MM.1S (cell line): ENCODE results near the gene MAGEA9.

Source experiments
- EZH2 ChIP-seq: fragments of 300-600 bp; sonication (generic); optimal IDR thresholded peaks from 2 replicates; pipeline ENCODE3; 2017; ENCODE audit warnings: low read depth, mild to moderate bottlenecking, antibody characterized with exemption, low read length, mixed read lengths
- TF ChIP-seq, protein P1 (sequence below): fragments of 300-600 bp; sonication (generic); IDR thresholded peaks from 2 replicates; pipeline ENCODE4 v1.5.1; 2016; ENCODE audit warnings: antibody characterized with exemption, low read length, mixed read lengths

DNA sequence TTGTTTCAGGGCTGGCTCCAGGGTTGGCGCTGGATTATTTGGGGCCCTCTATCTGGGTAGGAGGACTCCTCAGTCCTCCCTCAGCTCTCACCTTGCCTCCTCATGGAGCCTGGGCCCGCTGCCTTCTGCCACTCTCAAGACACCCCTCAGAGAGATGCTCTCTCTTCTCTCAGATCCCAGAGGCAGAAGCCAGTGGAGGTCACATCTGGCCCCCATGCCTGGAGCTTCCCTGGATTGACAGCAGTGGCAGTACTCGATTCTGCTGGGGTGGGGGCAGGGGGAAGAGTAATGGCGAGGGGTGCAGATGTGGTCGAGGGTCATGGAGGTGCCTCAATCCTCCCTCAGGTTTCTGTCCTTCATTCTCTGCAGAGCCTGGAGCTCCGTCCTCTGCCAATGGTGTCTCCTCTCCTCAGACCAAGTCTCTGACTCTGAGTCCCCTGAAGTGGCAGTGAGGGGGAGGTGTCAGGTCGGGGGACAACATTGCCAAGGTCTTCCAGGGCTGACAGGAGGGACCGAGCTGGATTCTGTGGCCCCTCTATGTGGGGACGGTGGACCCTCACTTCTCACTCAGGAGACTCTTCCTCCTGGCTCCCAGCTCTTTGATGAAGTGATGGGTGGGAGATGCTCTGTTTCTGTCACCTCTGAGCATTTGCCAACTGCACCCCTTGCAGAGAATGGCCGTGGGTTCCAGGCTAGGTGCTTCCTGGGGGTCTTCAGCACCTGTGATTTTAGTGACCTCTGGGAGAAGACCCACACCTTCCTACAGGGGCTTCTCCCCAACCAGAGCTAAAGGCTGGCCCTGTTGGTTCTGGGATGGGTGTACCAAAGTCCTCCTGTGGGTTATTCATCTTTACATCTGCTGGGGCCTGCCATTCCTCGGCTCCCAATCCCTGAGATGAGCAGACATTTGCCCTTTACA lies 18.8 kb upstream of the MAGEA9 start:
- TF ChIP-seq EZH2, result no peak
- TF ChIP-seq, protein P1, sequence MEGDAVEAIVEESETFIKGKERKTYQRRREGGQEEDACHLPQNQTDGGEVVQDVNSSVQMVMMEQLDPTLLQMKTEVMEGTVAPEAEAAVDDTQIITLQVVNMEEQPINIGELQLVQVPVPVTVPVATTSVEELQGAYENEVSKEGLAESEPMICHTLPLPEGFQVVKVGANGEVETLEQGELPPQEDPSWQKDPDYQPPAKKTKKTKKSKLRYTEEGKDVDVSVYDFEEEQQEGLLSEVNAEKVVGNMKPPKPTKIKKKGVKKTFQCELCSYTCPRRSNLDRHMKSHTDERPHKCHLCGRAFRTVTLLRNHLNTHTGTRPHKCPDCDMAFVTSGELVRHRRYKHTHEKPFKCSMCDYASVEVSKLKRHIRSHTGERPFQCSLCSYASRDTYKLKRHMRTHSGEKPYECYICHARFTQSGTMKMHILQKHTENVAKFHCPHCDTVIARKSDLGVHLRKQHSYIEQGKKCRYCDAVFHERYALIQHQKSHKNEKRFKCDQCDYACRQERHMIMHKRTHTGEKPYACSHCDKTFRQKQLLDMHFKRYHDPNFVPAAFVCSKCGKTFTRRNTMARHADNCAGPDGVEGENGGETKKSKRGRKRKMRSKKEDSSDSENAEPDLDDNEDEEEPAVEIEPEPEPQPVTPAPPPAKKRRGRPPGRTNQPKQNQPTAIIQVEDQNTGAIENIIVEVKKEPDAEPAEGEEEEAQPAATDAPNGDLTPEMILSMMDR, result no peak
